IPS-20b (cell line): ENCODE data around the gene RCN2.

Experiments used
- H3K27ac ChIP-seq: one replicate; pipeline ENCODE4 v1.5.1; 2013; ENCODE audit warnings: low read length
- H3K27me3 ChIP-seq: 2 replicates; pipeline ENCODE4 v1.6.1; 2013; ENCODE audit warnings: mild to moderate bottlenecking, low read length, inconsistent platforms; ENCODE audit not compliant: insufficient read depth
- H3K36me3 ChIP-seq: 2 replicates; pipeline ENCODE4 v1.6.1; 2013; ENCODE audit warnings: low read depth, mild to moderate bottlenecking, inconsistent platforms, low read length, moderate library complexity; ENCODE audit not compliant: insufficient read depth
- H3K4me1 ChIP-seq: 2 replicates; pipeline ENCODE4 v1.6.1; 2013; ENCODE audit warnings: mild to moderate bottlenecking, control low read depth, inconsistent platforms, low read length, moderate library complexity; ENCODE audit not compliant: insufficient read depth
- H3K4me3 ChIP-seq: 2 replicates; pipeline ENCODE4 v1.5.1; 2013; ENCODE audit warnings: mild to moderate bottlenecking, low read length, inconsistent platforms
- H3K9ac ChIP-seq: 2 replicates; pipeline ENCODE4 v1.6.1; 2013; ENCODE audit warnings: low read depth, mild to moderate bottlenecking, inconsistent platforms, low read length, moderate library complexity
- H3K9me3 ChIP-seq: 2 replicates; pipeline ENCODE4 v1.6.1; 2013; ENCODE audit warnings: mild to moderate bottlenecking, low read depth, low read length, inconsistent platforms; ENCODE audit not compliant: insufficient read depth

The RCN2 gene

DNA sequence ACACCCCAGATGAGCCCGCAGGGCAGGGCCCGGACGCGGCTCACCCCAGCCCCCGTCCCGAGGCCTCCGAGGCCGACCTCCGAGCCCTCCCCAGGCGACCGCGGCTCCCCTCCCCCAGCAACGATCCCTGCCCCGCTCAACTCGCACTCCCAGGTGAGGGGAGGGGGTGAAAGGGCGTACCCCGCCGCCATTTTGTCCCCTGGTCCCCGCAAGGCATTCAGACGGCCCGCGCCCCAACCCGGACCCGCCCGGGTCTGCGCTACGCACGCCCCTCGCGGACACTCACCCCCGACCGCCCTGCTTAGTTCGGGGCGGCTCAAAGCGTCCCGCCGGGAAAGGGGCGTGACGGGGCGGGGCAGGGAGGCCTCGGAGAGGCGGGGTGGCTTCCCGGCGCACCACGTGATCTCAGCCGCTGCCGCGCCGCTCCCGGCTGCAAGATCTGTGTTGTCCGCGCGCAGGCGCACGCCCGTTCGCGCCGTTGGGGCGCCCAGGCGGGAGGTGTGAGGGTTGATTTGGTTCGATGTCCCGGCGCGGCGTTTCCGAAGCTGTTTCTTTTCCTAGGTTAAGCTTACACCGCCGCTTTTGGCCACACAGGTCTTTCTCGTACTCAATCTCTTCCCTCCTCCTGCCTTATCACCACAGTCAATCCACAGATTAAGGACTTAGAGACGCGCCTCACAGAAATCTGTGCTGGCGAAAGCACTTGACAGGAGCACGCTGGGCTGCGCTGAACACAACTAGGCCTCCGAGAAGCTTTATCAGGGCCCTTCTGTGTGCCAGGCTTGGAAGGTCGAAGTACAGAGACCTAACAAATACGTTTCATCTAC, 26.3 kb upstream of the RCN2 start, which contains the start of gene SCAPER:
Gene SCAPER (minus strand): TSS at position 328 of the 827 bp plus-strand sequence. CDS start 21,523 bp downstream, outside the sequence.
- Histone ChIP-seq H3K9ac (peak within 1 kb of the TSS; percentile 72), H3K27me3 (peaks cover 32% of the 10 kb centered on the region), H3K4me3 (peak within 1 kb of the TSS; percentile 68), H3K4me1 (peaks cover 10% of the 10 kb centered on the region; the same call in 1 of the 2 replicates), H3K27ac (no peak within 1 kb of the TSS), H3K9me3 (no peaks in the 10 kb centered on the region), H3K36me3 (no peaks in the 10 kb centered on the region)

DNA sequence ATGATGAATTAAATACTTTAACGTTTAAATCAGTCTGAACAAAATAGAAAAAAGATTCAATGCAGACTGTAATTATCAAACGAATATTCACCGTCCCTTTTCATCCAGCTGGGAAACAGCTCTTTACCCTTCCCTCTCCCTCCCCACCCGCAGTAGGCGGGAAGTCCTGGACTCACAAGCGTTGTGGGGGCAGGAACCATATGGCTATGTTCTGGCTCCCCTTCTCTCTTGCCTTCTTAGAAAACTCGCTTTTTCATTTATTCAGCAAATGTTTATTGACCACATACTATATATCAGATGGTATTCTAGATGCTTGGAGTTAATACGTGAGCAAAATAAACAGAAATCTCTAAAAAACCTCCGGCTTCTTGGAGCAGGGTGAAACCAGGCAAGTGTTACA, 25.7 kb upstream of the RCN2 start:
- peaks cover 10% of the 10 kb centered on the region; the same call in 1 of the 2 replicates for H3K4me1 ChIP-seq
- H3K9me3 ChIP-seq: no peaks in the 10 kb centered on the region
- H3K4me3 ChIP-seq: peak overlapping the region; percentile 68
- H3K9ac ChIP-seq: peak overlapping the region; percentile 72; the same call in 1 of the 2 replicates
- no peak overlapping the region for H3K27ac ChIP-seq
- H3K36me3 ChIP-seq: no peaks in the 10 kb centered on the region
- peaks cover 32% of the 10 kb centered on the region for H3K27me3 ChIP-seq

DNA sequence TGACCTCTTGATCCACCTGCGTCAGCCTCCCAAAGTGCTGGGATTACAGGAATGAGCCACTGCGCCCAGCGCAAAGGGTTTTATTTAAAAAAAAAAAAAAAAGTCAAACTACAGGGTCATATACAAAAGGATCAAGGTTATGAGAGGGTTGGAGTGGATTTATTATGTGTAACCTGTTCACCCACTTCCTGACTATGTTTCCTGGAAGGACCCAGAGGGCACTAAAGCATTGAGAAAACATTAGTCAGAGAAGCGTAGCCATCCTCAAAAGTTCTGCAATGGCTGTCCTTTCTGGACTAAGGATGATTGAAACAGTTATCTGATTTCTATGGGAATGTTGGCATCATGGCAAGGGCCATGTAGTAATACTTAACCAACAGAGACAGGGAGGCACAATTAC, 19.1 kb upstream of the RCN2 start:
- Histone ChIP-seq H3K27ac (no peak overlapping the region), H3K9me3 (no peaks in the 10 kb centered on the region), H3K36me3 (no peaks in the 10 kb centered on the region)

DNA sequence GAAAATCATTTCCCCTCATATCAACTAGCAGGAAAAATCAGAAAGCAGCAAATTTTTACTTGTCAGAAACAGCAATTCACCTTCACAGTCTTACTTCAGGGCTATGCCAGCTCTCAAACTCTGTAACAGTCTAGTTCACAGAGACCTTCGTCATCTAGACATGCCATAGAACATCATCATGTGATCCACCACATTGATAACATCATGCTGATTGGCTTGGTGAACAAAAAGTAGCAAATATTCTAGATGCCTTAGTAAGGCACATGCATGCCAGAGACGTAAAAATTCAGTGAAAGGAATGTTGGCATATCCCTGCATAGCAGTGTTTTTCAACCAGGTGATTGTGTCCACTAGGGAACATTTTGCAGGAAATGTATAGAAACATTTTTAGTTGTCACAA, 17.8 kb upstream of the RCN2 start:
- no peaks in the 10 kb centered on the region for H3K4me1 ChIP-seq
- H3K9me3 ChIP-seq: no peaks in the 10 kb centered on the region
- peaks cover 4% of the 10 kb centered on the region; the same call in 1 of the 2 replicates for H3K27me3 ChIP-seq
- H3K9ac ChIP-seq: no peak overlapping the region
- no peaks in the 10 kb centered on the region for H3K36me3 ChIP-seq
- no peak overlapping the region for H3K4me3 ChIP-seq
- H3K27ac ChIP-seq: no peak overlapping the region

More for the DNA sequence above, 19.1 kb upstream of the RCN2 start:
- H3K27me3 ChIP-seq: peaks cover 7% of the 10 kb centered on the region
- H3K4me3 ChIP-seq: no peak overlapping the region
- H3K9ac ChIP-seq: no peak overlapping the region
- no peaks in the 10 kb centered on the region for H3K4me1 ChIP-seq

DNA sequence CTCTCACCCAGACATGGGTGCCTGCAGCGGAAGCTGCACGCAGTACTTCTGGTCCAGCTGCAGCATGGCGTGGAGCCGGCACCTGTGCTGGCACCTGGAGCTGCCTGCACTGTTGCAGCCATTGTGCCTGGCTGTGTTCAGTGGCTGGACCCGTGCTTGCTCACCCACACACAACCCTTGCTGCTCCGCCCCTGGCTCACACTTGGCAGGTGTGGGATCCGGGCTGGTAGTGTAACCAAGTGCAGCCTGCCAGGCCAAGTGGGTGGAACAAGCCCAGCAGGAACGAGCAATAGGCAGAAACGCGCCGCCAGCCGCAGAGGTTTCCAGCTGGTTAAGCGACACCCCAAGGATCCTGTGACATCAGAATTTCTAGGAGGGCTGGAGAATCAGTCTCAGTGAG, 15.2 kb upstream of the RCN2 start:
- Histone ChIP-seq H3K36me3 (no peaks in the 10 kb centered on the region), H3K27me3 (peaks cover 4% of the 10 kb centered on the region; the same call in 1 of the 2 replicates), H3K4me1 (no peaks in the 10 kb centered on the region), H3K9me3 (no peaks in the 10 kb centered on the region), H3K27ac (no peak overlapping the region), H3K9ac (no peak overlapping the region), H3K4me3 (no peak overlapping the region)

DNA sequence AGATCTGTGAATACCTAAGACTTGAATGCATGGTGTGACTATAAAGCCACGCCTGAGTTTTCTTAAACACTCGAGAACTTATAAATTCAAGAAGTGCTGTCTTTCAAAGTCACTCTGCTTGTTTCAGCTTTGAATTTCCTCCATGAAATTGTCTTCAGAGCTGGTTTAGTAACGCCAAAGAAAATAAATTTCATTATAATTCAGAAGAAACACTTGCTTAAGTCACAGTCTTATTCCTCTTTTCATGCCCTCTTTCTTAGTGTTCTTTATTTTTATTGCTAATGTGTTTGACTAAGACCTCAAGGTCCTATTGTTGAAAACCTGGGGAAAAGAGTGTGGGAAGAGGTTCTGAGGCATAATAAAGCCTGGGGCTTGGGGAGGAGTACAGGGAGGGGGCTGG, 3.3 kb upstream of the RCN2 start:
- no peaks in the 10 kb centered on the region for H3K9me3 ChIP-seq
- H3K4me3 ChIP-seq: no peak overlapping the region
- no peak overlapping the region for H3K9ac ChIP-seq
- H3K27ac ChIP-seq: no peak overlapping the region
- peaks cover 8% of the 10 kb centered on the region for H3K36me3 ChIP-seq
- H3K27me3 ChIP-seq: no peaks in the 10 kb centered on the region
- H3K4me1 ChIP-seq: peaks cover 7% of the 10 kb centered on the region; the same call in 1 of the 2 replicates

DNA sequence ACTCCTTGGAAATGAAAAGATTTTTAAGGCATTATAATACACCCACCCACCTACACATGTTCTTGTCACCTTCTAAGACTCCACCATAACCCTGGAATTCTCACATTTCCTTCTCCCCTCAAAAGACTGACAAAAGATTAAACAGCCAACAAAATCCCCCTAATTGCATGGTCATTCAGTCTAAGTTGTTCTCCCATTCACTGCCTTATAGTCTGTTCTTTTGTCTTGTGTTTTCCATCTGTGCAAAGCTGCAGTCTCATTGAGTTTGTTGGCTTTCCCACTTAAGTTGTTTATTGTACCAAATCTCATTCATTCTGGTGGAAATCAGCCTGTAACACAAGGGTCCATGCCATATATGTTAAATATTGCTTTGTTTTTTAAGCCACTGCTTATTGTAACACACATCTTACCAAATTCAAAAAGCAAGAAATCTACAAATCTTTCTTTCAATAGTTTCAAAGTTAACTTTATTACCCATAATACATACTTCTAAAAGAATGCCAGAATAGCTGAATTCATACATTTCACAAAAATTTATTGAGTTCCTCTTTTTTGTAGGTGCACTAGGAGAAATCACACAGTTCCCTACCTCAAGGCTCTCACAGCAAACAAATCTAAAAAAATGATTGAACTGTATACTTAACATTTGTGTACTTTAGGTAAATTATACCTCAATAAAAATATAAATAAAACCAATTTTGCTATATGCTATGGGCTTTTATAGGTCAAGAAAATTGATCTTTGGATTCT, 2.4 kb upstream of the RCN2 start:
- H3K27ac ChIP-seq: no peak overlapping the region
- H3K27me3 ChIP-seq: no peaks in the 10 kb centered on the region
- H3K4me3 ChIP-seq: no peak overlapping the region
- peaks cover 18% of the 10 kb centered on the region for H3K36me3 ChIP-seq
- peaks cover 9% of the 10 kb centered on the region; the same call in 1 of the 2 replicates for H3K4me1 ChIP-seq
- no peak overlapping the region for H3K9ac ChIP-seq
- H3K9me3 ChIP-seq: no peaks in the 10 kb centered on the region

DNA sequence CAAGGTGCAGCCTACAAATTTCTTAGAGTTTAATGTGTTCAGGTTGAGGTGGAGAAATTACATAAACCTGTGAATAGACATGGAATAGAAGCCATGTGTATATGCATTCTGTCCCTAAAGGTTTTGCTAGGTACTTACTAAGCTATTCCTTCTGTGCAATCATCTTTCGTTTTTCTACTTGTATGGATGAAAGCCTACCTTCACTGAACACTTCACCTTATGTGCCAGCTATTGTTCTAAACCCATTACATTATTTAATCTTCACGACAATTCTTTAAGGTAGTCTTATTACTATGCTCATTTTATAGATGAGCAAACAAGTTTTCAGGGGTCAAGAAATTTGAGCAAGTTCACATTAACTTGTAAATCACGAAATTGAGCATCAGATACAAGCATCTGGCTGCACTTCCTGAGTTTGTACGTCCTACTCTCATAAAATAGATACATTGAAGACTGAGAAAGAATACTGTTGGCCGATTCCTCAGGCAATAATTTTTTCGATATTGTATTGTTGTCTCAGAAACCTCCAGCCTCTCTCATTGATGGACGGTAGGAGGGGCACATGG, 635 bp upstream of the RCN2 start:
- H3K36me3 ChIP-seq: peaks cover 35% of the 10 kb centered on the region
- H3K4me3 ChIP-seq: peak overlapping the region; percentile 97
- H3K9ac ChIP-seq: peak overlapping the region; percentile 68
- H3K4me1 ChIP-seq: peaks cover 9% of the 10 kb centered on the region; the same call in 1 of the 2 replicates
- H3K27me3 ChIP-seq: no peaks in the 10 kb centered on the region
- no peak overlapping the region for H3K27ac ChIP-seq
- no peaks in the 10 kb centered on the region for H3K9me3 ChIP-seq

DNA sequence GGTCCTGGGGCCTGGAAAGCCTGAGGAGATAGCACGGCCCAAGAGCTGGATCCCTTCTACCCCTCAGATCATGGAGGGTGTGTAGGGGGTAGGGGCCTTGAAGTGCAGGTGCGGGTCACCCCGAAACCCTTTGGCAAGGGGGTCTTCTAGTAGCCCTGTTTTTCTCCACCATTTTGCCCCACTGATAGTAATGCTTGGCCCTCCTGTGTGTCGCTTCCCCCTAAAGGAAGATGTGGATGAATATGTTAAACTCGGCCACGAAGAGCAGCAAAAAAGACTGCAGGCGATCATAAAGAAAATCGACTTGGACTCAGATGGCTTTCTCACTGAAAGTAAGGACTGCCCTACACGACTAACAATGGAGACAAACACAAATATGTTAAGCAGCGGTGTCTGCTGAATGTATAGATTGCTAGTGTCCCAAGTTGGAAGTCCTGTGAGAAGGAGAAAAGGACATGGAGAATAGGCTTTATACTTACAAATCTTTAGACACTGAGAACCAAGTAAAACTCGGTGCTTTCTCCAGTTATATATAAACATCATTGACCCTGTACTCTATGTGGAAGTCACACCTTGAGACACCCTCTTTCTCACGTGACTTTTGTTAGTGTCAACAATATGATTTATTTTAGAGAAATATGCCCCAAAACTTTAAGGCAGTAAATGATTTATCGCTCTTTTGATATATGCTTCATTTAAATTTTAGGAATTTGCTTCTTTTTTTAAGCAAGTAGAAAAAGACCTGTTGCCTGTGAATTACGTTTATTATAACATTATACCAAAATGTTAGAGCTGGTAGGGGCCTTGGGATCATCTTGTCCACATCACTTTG, 802 bp downstream of the RCN2 start:
- H3K36me3 ChIP-seq: peaks cover 50% of the 10 kb centered on the region
- H3K27me3 ChIP-seq: no peaks in the 10 kb centered on the region
- H3K4me3 ChIP-seq: peak overlapping the region; percentile 97
- H3K9me3 ChIP-seq: no peaks in the 10 kb centered on the region
- peak overlapping the region; percentile 97 for H3K9ac ChIP-seq
- peaks cover 9% of the 10 kb centered on the region; the same call in 1 of the 2 replicates for H3K4me1 ChIP-seq
- H3K27ac ChIP-seq: peak overlapping the region; percentile 92

DNA sequence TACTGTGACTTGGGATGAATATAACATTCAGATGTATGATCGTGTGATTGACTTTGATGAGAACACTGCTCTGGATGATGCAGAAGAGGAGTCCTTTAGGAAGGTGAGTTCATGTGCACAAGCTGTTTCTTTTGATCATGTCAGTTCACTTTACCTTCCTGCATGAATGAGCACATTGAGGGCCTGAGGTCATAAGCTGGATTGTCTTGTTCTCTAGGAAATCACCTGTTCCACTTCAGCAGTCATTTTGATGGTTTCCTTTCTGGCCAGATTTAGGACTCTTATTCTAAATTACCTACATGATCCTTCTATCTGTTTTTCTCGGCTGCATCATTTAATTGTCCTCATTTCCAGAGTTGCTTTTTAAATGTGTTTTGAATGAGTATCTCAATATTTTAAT, 4.1 kb downstream of the RCN2 start:
- H3K27me3 ChIP-seq: no peaks in the 10 kb centered on the region
- peaks cover 75% of the 10 kb centered on the region for H3K36me3 ChIP-seq
- no peak overlapping the region for H3K9ac ChIP-seq
- H3K4me1 ChIP-seq: peaks cover 9% of the 10 kb centered on the region; the same call in 1 of the 2 replicates
- H3K27ac ChIP-seq: no peak overlapping the region
- H3K9me3 ChIP-seq: no peaks in the 10 kb centered on the region
- no peak overlapping the region for H3K4me3 ChIP-seq

DNA sequence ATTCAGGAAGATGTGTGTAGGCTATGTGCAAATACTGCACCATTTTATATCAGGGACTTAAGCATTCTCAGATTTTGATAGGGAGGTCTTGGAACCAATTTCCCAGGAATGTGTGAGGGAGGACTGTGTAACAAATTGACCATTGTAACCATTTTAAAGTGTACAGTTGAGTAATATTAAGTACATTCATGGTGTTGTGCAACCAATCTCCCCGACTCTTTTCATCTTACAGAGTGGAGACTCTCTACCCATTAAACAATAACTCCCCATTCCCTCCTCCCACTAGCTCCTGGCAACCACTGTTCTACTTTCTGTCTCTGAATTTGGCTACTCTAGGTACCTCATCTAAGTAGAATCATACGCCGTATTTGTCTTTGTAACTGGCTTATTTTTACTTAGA, 5.1 kb downstream of the RCN2 start:
- Histone ChIP-seq H3K4me1 (peaks cover 13% of the 10 kb centered on the region; the same call in 1 of the 2 replicates), H3K27me3 (no peaks in the 10 kb centered on the region), H3K4me3 (no peak overlapping the region), H3K27ac (no peak overlapping the region), H3K9me3 (no peaks in the 10 kb centered on the region), H3K9ac (no peak overlapping the region), H3K36me3 (peaks cover 81% of the 10 kb centered on the region)
